Activated T-cell treated with anti-CD3 and anti-CD28 coated beads for 24 hours (primary cell): ENCODE data around the gene CHPF.

Source experiments
- DNase-seq: peaks from one replicate; pipeline ENCODE4 v3.0.0-alpha.2; 2020; ENCODE audit warnings: low read depth

The CHPF gene, protein sequence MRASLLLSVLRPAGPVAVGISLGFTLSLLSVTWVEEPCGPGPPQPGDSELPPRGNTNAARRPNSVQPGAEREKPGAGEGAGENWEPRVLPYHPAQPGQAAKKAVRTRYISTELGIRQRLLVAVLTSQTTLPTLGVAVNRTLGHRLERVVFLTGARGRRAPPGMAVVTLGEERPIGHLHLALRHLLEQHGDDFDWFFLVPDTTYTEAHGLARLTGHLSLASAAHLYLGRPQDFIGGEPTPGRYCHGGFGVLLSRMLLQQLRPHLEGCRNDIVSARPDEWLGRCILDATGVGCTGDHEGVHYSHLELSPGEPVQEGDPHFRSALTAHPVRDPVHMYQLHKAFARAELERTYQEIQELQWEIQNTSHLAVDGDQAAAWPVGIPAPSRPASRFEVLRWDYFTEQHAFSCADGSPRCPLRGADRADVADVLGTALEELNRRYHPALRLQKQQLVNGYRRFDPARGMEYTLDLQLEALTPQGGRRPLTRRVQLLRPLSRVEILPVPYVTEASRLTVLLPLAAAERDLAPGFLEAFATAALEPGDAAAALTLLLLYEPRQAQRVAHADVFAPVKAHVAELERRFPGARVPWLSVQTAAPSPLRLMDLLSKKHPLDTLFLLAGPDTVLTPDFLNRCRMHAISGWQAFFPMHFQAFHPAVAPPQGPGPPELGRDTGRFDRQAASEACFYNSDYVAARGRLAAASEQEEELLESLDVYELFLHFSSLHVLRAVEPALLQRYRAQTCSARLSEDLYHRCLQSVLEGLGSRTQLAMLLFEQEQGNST

DNA sequence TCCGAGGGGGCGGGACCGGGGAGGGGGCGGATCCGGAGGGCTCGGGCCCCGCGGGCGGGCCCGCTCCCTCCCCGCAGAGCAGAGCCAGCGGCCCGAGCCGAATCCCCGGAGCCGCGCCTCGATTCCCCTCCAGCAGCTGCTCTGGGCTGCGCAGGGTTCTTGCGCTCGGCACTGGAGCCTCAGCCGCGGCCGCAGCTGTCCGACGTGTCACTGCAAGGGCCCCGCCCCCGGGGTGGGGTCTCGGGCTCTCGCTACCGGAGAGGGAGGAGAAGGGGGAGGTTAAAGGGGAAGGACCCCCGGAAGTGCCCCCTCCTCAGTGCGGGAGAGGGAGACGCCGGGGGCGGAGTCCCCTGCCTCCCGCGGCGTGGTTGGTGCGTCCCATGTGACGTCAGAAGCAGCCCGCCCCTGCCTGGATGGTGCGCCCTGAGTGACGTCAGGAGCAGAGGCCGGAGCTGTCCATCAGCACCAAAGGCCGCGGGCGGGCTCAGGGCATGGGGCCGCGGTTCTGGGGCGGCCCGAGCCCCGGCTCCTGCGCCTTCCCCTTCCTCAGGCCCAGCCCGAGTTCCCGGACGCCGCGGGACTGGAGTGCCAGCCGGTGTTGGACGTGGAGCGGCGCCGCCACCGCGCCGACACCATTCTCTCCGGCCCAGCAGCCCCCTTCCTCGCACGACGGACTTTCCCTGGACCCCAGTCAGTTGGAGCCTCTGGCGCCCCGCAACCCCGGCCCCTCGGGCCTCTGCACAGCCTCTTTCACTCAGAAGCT lies at the start of gene CHPF, which contains the start of gene TMEM198:
Gene CHPF, minus strand, starts transcription at position 214 of the 763 bp plus-strand sequence. CDS start 271 bp downstream, outside the sequence.
Gene TMEM198, plus strand, starts transcription at position 433 of the 763 bp plus-strand sequence. CDS start 700 bp downstream, outside the sequence.
- peak; percentile 92 for DNase-seq

GRCh38 chr2:219593154-219593553 lies 49.5 kb upstream of the CHPF start:
- no peak for DNase-seq

DNA sequence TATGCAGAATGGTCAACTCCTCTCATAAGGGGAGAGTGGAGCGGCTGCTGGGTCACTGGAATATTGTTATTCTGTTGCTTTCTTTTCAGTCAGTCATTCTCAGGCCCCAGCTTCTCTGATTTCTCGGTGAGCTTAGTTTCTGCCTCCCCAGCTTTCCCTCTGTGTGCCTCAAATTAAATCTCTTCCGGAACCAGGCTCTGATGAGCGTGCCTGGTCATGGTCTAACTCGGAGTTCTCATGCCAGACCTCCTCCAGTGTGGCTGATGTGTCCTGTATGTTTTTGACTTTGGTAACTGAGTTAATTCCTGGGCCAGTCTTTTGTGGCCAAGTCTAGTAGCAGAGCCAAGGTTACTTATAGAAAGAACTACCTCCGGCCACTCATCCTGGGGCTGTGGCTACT lies 49.1 kb upstream of the CHPF start:
- DNase-seq = no peak

- no peak for DNase-seq
Observed at GRCh38 chr2:219591091-219591490, 47.5 kb upstream of the CHPF start.

- DNase-seq = no peak
Observed at GRCh38 chr2:219581346-219581745, 37.7 kb upstream of the CHPF start.

DNA sequence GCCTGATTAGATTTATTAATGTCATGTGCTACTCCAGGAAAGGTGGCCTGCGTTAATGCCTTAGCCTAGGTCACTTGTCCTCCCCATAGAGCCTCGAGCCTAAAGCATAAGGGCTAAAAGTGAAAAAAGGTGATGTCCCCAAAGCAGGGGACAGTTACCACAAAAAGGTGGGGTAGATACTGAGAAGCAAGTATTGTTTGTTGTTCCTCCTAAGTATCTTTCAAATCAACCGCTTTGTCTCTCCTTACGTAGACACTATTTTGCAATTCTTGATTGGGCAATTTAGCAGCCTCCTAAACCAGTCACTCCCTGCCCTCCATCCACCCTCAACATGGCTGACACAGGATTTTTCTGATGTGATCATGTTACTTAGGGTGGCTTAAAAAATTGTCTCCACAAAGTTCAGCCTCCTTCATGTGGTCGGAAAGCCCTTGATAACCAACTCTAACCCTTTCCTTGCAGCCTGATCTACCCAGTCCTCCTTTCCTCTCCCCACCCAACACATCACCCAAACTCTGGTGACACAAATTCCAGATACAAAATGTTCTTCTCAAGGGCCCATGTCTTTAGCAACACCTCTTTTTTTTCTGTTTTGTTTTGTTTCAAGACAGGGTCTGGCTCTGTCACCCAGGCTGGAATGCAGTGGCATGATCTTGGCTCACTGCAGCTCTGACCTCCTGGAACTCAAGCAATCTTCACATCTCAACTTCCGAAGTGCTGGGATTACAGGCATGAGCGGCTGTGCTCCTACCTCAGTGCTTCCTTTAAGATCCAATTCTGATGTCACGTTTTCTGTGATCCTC lies 35.4 kb upstream of the CHPF start:
- no peak for DNase-seq

DNA sequence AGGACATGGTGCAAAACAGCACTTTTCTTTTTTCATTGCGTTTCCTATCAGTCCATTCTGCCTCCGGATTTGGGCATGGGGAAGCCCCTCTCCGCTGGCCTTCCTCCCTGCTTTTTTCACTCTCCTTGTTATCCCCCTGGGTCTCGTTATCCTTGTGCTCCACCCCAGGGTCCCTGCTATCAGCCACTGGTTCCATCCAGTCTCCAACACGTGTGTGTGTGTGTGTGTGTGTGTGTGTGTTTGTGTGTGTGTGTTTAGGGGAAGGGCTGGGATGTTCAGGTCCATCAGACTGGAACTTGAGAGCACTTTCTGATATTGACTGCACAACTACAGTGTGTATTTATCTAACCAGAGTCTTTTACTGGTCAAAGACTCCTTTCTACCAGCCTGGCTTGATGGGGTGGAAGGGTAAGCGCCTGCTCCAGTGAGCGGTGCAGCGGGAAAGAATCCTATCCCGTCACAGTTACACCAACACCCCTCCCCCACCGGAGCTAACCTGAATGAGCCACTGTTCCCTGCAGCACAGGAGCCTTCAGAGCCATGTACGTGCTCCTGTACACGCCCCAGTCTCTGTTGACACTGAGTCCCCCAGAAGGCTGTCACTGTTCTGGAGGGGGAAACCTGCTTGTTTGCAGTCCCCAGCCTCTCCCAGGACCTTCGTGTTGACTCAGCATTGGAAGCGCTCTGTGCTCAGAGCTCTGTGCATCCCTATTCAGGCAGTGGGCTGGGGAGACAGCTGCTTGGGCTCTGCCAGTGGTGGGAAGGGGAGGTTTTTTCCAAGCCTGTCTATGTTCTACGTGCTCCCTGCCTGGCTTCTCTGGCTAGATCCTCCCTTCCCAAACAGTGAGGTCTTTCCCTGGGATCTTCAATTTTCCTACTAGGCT lies 33.1 kb upstream of the CHPF start:
- DNase-seq = no peak

GRCh38 chr2:219575566-219576504 lies 32.2 kb upstream of the CHPF start:
- no peak for DNase-seq

DNA sequence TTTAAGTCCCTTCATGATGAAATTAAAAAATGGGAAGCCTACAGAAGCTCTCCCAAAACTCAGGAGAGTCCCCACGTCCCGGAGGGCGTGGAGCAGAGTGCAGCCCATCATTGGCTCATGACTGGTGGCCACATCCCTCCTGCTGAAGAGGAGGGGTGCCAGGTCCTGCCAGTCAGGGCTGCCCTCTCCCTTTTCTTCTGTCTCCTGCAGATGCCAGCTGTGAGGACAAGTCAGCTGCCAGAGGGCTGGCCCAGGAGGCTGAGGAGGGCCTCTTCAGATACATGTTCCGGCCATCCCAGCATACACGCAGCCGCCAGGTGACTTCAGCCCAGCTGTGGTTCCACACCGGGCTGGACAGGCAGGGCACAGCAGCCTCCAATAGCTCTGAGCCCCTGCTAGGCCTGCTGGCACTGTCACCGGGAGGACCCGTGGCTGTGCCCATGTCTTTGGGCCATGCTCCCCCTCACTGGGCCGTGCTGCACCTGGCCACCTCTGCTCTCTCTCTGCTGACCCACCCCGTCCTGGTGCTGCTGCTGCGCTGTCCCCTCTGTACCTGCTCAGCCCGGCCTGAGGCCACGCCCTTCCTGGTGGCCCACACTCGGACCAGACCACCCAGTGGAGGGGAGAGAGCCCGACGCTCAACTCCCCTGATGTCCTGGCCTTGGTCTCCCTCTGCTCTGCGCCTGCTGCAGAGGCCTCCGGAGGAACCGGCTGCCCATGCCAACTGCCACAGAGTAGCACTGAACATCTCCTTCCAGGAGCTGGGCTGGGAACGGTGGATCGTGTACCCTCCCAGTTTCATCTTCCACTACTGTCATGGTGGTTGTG lies 31.1 kb upstream of the CHPF start:
- no peak for DNase-seq

GRCh38 chr2:219573166-219573565 lies 29.6 kb upstream of the CHPF start:
- DNase-seq = no peak

DNA sequence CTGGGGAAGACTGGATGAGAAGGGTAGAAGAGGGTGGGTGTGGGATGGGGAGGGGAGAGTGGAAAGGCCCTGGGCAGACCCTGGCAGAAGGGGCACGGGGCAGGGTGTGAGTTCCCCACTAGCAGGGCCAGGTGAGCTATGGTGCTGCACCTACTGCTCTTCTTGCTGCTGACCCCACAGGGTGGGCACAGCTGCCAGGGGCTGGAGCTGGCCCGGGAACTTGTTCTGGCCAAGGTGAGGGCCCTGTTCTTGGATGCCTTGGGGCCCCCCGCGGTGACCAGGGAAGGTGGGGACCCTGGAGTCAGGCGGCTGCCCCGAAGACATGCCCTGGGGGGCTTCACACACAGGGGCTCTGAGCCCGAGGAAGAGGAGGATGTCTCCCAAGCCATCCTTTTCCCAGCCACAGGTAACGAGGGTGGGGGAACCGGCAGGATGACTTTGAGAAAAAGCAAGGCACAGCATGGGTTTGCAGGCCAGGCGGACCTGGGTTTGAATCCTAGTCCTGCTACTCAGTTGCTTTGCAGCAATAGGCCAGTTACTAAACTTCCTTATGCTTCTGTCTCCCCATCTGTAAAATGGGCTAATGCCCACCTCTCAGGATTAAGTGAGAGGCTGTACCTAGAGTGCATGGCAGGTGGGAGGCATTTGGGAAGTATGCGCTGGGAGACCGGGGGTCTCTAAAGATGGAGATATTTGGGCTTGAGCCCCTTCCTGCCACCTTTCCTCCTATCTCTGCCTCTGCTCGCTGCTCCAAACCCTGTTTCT lies 28.8 kb upstream of the CHPF start, which contains the start of gene INHA:
Gene INHA, plus strand, starts transcription at position 74 of the 765 bp plus-strand sequence. Its CDS starts 65 bp downstream, at position 139.
- DNase-seq = no peak

GRCh38 chr2:219571311-219572236 lies 28.0 kb upstream of the CHPF start, which contains the start of gene OBSL1:
Gene OBSL1, minus strand, starts transcription at chr2:219571539. Its CDS starts 307 bp downstream, at chr2:219571232.
- DNase-seq = no peak

DNA sequence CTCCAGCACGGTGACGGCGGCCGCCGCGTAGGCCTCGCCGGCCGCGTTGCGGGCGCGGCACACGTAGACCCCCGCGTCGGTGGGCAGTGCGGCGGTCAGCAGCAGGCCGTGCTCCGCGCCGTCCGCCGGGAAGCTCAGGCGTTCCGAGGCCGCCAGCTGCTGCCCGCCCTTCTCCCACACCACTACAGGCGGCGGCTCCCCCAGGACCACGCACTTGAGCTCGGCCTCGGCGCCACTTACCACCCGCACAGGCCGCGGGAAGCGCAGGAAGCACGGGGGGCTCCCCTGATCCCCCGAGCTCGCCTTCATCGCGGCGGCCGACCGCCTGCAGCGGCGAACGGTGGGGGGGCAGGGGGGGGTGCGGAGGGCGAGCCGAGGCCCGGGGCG lies 27.3 kb upstream of the CHPF start:
- DNase-seq = no peak

DNA sequence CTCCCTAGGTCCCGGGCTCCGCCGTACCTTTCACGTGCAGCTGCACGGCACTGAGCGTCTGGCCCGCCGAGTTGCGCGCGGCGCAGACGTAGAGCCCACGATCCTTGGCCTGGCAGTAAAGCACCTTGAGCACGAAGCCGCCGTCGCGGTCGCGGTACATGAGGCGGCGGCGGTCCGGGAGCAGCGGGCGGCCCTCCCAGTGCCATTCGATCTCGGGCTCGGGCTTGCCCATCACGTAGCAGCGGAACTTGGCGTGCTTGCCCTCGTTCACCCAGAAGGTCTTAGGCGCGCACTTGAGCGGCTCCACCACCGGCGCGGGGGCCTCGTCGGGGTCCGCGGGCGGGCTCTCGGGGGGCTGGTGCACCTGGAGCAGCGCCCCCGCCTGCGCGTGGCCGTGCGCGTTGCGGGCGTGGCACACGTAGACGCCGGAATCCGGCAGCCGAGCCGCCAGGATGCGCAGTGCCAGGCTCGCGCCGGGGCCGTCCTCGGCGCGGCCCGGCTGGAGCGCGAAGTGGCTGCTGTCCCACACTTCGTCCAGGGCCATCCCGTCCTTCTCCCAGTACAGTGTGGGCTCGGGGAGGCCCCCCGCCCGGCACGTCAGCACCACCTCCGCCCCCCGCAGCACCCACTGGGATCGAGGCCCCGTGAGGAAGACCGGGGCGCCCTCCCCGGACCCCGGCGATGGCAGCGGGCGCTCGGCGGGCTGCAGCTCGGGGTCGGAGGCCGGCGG lies 26.8 kb upstream of the CHPF start:
- DNase-seq = no peak

DNA sequence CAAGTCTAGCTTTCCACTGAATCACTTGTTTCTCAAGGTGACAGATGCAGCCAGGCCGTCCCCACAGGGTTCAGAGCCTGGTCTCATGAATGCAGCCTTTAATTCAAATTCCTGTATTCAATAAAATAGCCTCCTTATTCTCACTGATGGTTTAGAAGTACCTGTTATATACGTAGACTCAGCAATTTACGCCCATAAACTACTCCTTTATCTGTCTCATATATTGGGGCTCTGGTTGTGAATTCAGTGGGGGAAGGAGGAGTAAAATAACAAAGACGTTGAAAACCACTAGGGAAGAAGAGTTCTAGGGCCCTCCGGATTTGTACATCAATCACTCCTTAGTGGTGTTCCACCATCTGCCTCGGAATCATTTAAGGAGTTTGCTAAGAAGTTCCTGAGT lies 26.0 kb upstream of the CHPF start:
- DNase-seq = no peak

- DNase-seq = no peak
Observed at GRCh38 chr2:219569041-219569440, 25.4 kb upstream of the CHPF start.
